GM13976 (cell line): ENCODE results near the gene IAH1.

Experiments
- DNase-seq: peaks from one replicate; pipeline ENCODE4 v3.0.0; 2012; ENCODE audit warnings: low spot score
- CTCF ChIP-seq: IDR thresholded peaks from 2 replicates; pipeline ENCODE4 v1.5.1; 2012; ENCODE audit warnings: borderline replicate concordance, mild to moderate bottlenecking; ENCODE audit not compliant: insufficient read depth; ENCODE audit errors: extremely low read depth, missing control alignments, control extremely low read depth
- in situ Hi-C: fragments of 300-500 bp; cut with MboI; formaldehyde crosslinking; loops from one replicate; pipeline ENCODE4 v1.12.0; 2022; ENCODE audit warnings: low sequenced_read_pairs, mixed read lengths, inconsistent platforms; ENCODE audit not compliant: unreplicated experiment

Gene IAH1

GRCh38 chr2:9440058-9440727 lies 34.2 kb upstream of the IAH1 start:
- no peak for TF ChIP-seq CTCF
- DNase-seq = no peak
- in situ Hi-C loops = no loop called here

- in situ Hi-C loops = no loop called here
- DNase-seq = no peak
Measured at GRCh38 chr2:9441556-9441955, 32.8 kb upstream of the IAH1 start.

GRCh38 chr2:9443526-9443925 lies 30.8 kb upstream of the IAH1 start:
- in situ Hi-C loops = no loop called here
- no peak for DNase-seq
- TF ChIP-seq CTCF = no peak

More at GRCh38 chr2:9441556-9441955, 32.8 kb upstream of the IAH1 start:
- no peak for TF ChIP-seq CTCF

- in situ Hi-C loops = no loop called here
- TF ChIP-seq CTCF = no peak
- no peak for DNase-seq
Measured at GRCh38 chr2:9445089-9445488, 29.3 kb upstream of the IAH1 start.

- TF ChIP-seq CTCF = no peak
- DNase-seq = no peak
- in situ Hi-C loops = no loop called here
Measured at GRCh38 chr2:9451231-9451630, 23.1 kb upstream of the IAH1 start.

- in situ Hi-C loops = no loop called here
- no peak for DNase-seq
- no peak for TF ChIP-seq CTCF
Measured at GRCh38 chr2:9460441-9461017, 13.8 kb upstream of the IAH1 start.
